Sigmoid colon (tissue), 4 donors: ENCODE measurements around the gene DNAH3.

ENCODE experiments used
- POLR2A ChIP-seq, 2 donors: fragments of 450-650 bp; IDR thresholded peaks; one replicate each; pipeline ENCODE4 v1.6.1; 2016; ENCODE audit warnings: antibody characterized with exemption in 2 of 2, mild to moderate bottlenecking in 2 of 2, moderate library complexity in 2 of 2
- POLR2AphosphoS5 ChIP-seq, 4 donors: sonication (generic); formaldehyde crosslinking; IDR thresholded peaks; one replicate each; pipeline ENCODE4 v1.6.1; 2017; ENCODE audit warnings: antibody characterized with exemption in 4 of 4
- TF ChIP-seq, protein P1 (sequence below), 4 experiments: fragments of 450-650 bp in 3 of 4; fragments of 200-600 bp in 1 of 4; IDR thresholded peaks; one replicate each; pipeline ENCODE4 v1.5.1; 2016 to 2019; ENCODE audit warnings: antibody characterized with exemption in 4 of 4, mild to moderate bottlenecking in 3 of 4, moderate library complexity in 2 of 4

DNA sequence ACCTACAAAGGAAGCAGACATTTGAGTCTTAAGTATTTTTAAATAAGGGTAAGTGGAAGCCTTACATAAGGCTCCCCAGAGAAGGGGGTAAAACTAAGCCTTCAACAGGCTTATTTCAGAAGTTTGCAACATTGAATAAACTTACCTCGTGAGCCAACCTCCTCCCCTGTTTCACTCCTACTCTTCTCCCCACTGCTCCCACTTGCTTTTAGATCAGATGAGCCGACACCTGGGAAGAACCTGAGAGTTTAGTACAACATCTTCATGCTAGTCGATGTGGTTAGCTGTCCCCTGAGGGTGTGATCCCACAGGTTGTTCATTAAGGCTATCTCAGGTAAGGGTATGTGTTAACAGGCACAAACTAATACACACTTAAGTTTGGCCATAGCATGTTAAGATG is 47.0 kb upstream of the DNAH3 start:
- TF ChIP-seq, protein P1, sequence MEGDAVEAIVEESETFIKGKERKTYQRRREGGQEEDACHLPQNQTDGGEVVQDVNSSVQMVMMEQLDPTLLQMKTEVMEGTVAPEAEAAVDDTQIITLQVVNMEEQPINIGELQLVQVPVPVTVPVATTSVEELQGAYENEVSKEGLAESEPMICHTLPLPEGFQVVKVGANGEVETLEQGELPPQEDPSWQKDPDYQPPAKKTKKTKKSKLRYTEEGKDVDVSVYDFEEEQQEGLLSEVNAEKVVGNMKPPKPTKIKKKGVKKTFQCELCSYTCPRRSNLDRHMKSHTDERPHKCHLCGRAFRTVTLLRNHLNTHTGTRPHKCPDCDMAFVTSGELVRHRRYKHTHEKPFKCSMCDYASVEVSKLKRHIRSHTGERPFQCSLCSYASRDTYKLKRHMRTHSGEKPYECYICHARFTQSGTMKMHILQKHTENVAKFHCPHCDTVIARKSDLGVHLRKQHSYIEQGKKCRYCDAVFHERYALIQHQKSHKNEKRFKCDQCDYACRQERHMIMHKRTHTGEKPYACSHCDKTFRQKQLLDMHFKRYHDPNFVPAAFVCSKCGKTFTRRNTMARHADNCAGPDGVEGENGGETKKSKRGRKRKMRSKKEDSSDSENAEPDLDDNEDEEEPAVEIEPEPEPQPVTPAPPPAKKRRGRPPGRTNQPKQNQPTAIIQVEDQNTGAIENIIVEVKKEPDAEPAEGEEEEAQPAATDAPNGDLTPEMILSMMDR (IDR thresholded peaks at IDR 0.05) = no peak
- TF ChIP-seq POLR2A (IDR thresholded peaks at IDR 0.05) (no peak), POLR2AphosphoS5 (IDR thresholded peaks at IDR 0.05) (no peak)
